ENCODE data around the gene CLCNKB.
A peak's percentile ranks its signal among the peaks of the same experiment; 100 is the strongest.

CLCNKB gene

DNA sequence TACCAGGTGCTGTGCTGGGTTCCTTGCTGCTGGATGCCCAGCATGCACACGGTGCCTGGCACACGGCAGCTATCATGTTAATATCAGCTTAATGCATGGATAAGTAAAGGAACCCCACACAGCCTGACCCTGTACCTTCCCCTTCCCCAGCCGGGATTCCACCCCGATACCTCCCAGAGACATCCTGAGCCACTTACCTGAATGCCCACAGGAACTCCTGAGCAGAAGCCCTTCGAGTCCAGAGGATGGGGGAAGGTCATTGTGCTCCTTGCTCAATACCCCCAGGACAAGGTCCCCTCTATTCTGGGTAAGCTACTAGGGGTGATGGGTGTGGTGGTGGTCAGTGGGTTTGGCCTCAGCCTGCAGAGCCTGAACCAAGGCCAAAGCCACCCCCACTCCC is 28.5 kb downstream of the CLCNKB start:
- no peak for DNase-seq
- TF ChIP-seq, protein P1, sequence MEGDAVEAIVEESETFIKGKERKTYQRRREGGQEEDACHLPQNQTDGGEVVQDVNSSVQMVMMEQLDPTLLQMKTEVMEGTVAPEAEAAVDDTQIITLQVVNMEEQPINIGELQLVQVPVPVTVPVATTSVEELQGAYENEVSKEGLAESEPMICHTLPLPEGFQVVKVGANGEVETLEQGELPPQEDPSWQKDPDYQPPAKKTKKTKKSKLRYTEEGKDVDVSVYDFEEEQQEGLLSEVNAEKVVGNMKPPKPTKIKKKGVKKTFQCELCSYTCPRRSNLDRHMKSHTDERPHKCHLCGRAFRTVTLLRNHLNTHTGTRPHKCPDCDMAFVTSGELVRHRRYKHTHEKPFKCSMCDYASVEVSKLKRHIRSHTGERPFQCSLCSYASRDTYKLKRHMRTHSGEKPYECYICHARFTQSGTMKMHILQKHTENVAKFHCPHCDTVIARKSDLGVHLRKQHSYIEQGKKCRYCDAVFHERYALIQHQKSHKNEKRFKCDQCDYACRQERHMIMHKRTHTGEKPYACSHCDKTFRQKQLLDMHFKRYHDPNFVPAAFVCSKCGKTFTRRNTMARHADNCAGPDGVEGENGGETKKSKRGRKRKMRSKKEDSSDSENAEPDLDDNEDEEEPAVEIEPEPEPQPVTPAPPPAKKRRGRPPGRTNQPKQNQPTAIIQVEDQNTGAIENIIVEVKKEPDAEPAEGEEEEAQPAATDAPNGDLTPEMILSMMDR (IDR thresholded peaks at IDR 0.05; ENCODE audit: low read depth, low read length, missing control alignments), result no peak
- no peak overlapping the region for H3K4me3 ChIP-seq (ENCODE audit: low read depth, low read length)
- in situ Hi-C loops (cut with HindIII; ENCODE audit: low pct_ligation_motif_present, low sequenced_read_pairs), result no loop called here
- no peaks in the 10 kb centered on the region for H3K36me3 ChIP-seq (replicated peaks)
- no peak overlapping the region for H3K27ac ChIP-seq
- H3K27me3 ChIP-seq (replicated peaks), result no peaks in the 10 kb centered on the region

DNA sequence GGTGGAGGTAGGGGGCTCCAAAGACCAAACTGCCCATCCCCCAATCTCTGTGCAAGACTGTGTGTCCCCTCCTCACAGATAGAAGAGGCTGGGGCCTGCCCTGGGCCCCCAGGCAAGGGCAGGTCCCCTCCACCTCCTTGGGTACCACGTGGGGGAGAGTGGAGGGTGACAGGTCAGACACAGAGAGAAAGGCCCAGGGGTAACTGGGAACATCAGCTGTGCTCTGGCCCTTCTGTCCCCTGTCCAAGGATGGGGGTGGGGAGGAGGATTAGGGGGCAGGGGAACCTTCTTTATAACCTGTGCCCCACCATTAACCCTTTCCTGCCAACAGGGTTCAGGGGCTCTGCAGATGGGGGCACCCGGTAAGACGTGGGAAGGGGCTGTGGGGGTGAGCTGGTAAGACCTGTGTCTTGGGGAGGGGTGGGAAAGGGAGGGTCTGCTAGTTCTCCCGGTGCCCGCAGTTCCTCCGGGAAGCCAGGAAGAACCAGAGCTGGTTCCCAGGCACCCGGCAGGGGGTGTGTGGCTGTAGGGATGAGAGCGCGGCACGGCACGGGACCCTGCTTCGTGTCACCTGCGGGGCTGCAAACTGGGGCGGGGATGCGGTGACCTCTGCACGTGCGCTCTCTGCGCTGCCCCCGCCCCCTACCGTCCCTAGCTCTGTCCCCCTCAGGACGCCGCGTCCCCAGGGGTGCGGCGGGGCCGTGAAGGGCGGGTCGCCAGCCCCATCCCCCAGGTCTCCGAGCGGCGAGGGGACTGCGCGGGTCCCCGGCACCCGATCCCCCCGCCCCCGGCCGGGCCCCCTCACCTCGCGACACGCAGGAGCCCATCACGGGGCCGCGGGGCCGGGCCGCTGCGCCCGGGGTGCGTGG is 29.3 kb downstream of the CLCNKB start:
- Histone ChIP-seq H3K27ac (no peak overlapping the region), H3K27me3 (replicated peaks) (no peaks in the 10 kb centered on the region), H3K4me3 (ENCODE audit: low read depth, low read length) (peak overlapping the region; percentile 43), H3K36me3 (replicated peaks) (no peaks in the 10 kb centered on the region)
- DNase-seq, result no peak
- TF ChIP-seq, protein P1 (IDR thresholded peaks at IDR 0.05; ENCODE audit: low read depth, low read length, missing control alignments), result peak; percentile 50
- in situ Hi-C loops (cut with HindIII; ENCODE audit: low pct_ligation_motif_present, low sequenced_read_pairs), result no loop called here

DNA sequence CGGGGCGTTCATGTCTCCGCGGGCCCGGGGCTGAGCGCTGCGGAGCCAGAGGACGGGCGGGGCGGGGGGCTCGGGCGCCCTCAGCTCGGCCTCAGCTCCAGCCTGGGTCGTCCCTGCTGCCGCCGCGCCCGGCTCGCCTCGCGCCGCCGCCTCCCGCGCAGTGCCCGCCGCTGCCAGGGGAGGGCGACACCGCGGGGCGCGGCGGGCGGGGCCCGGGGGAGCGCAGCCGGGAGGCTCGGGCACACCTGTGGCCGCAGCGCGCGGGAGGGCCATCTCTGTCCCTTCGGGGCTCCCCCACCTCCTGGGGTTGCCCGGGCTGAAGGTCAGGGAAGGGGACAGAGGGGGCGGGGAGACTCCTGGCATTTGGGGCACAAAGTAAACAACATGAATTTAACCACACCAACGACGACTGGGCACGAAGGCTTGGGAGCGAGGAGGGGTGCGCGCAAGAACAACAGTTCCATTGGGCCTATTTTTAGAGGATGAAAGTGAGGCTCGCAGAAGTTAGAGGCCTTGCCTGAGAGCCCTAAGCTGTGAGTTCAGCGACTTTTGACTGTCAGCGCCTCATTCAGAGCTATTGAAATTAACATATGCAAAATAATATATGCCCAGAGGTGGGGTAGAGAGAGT is 30.0 kb downstream of the CLCNKB start, which contains the start of gene FAM131C:
TSS of gene FAM131C (minus strand) at position 162 of the 630 bp plus-strand sequence. CDS start 209 bp downstream, outside the sequence.
- Histone ChIP-seq H3K27me3 (replicated peaks) (no peaks in the 10 kb centered on the region), H3K36me3 (replicated peaks) (no peaks in the 10 kb centered on the region), H3K27ac (no peak within 1 kb of the TSS), H3K4me3 (ENCODE audit: low read depth, low read length) (peak within 1 kb of the TSS; percentile 43)
- in situ Hi-C loops (cut with HindIII; ENCODE audit: low pct_ligation_motif_present, low sequenced_read_pairs), result no loop called here
- TF ChIP-seq, protein P1 (IDR thresholded peaks at IDR 0.05; ENCODE audit: low read depth, low read length, missing control alignments), result no peak
- no peak for DNase-seq

DNA sequence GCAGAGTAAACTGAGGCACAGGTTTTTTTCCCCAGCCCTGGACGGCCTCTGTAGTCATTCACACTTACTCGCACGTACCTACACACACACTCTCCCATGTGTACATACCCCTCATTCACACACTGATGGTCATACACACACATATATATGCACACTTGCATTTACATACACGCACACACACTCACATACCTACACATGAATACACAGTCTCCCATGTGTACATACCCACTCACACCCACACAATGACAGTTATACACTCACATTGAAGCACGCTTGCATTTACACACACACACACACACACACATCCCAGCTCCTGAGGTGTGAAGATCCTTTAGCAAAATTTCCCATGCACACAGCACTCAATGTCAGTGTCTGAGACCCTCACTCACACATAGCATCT is 30.6 kb downstream of the CLCNKB start:
- Histone ChIP-seq H3K27ac (no peak overlapping the region), H3K4me3 (ENCODE audit: low read depth, low read length) (no peak overlapping the region), H3K27me3 (replicated peaks) (no peaks in the 10 kb centered on the region), H3K36me3 (replicated peaks) (no peaks in the 10 kb centered on the region)
- no peak for DNase-seq
- TF ChIP-seq, protein P1 (IDR thresholded peaks at IDR 0.05; ENCODE audit: low read depth, low read length, missing control alignments), result no peak
- in situ Hi-C loops (cut with HindIII; ENCODE audit: low pct_ligation_motif_present, low sequenced_read_pairs), result no loop called here

DNA sequence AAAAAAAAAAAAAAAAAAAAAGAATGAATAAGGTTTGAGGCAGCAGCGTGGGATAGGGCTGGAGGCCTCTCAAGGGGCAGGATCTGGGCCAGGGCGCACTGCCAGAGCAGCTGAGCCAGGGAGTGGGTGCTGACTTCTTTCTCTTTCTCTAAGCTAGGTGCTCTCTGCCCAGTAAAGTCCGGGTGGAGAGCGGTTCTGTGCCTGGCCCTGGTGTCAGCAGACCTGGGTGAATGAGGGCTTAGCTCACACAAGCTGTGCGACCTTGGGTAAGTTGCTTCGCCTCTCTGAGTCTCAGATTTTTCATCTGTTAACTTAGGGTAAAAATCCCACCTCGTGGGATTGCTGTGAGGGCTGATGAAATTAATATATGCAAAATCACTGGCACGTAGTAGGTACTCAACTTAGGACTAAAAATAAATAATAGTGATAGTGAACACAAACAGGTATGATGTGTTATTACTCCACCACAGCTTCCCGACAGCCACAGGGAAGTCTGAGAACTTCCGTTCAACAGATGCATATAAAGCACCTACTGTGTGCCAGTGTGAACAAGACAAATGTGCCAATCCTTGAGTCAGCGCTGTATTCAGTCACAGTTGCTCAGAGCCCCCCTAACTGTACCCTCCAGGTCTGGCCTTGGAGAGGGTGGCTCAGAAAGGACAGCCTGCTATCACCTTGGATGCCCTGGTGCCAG is 31.9 kb downstream of the CLCNKB start:
- peak overlapping the region; percentile 27 for H3K27ac ChIP-seq
- no peaks in the 10 kb centered on the region for H3K36me3 ChIP-seq (replicated peaks)
- in situ Hi-C loops (cut with HindIII; ENCODE audit: low pct_ligation_motif_present, low sequenced_read_pairs), result no loop called here
- no peak overlapping the region for H3K4me3 ChIP-seq (ENCODE audit: low read depth, low read length)
- TF ChIP-seq, protein P1 (IDR thresholded peaks at IDR 0.05; ENCODE audit: low read depth, low read length, missing control alignments), result no peak
- no peaks in the 10 kb centered on the region for H3K27me3 ChIP-seq (replicated peaks)
- no peak for DNase-seq
